NCI-H526 treated with DMSO at 0.1 percent for 48 hours (cell line): ENCODE data around the gene CKAP5.
"Not testable (repeated sequence)": the region's sequence is repeated elsewhere in the genome, so short reads cannot be mapped to it uniquely, and the experiment has no call there.

Experiments
- DNase-seq: peaks from one replicate; lab custom pipeline; 2025; lab: John Stamatoyannopoulos, UW

The CKAP5 gene

DNA sequence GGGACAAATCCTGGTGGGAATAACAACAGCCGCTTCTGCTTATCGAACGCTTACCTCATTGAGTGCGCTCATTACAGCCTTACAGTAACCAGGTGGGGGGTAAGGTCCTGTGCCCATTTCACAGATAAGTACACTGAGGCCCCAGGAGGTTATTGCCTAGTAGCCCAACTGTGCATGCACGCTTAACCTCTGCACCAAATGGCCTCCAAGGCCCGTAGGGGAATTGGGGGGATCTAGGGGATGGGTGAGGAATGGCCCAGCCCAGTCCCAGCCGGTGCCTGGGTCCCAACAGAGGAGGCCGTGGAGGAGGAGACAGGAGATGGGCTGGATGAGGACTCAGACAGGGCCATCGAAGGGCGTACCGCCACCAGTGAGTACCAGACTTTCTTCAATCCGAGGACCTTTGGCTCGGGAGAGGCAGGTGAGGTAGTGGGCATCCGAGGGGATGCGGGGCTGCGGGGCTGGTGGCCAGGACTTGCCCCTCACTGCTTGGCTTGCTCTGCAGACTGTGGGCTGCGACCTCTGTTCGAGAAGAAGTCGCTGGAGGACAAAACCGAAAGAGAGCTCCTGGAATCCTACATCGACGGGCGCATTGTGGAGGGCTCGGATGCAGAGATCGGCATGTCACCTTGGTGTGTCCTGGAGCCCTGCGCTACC lies 119.7 kb downstream of the CKAP5 start:
- no peak for DNase-seq

DNA sequence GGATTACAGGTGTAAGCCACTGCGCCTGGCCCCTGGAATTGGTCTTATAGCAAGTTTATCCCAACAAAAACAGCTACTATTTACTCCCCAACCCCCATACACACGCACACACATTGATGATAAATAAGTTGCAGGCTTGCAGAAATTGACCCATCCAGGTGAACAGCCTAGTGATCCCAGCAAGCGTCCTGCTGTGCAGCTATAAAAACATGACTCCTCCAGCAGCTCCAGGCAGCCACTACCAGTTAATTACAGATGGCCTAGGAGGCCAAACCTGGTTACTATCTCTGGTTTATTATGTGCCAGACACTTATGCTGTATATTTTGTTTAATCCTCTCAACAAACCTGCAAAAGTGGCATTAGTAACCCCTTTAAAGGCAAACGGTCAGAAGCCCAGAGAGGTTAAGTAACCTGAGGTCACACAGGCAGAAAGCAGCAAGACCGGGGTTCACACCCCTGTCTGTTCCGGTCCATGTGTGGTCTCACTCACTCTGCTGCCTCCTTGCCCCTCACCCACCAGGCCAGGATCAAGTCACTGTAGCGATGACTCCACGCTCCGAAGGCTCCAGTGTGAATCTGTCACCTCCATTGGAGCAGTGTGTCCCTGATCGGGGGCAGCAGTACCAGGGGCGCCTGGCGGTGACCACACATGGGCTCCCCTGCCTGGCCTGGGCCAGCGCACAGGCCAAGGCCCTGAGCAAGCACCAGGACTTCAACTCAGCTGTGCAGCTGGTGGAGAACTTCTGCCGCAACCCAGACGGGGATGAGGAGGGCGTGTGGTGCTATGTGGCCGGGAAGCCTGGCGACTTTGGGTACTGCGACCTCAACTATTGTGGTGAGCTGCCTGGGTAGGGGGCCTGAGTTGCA lies 120.5 kb downstream of the CKAP5 start:
- DNase-seq, result no peak

GRCh38 chr11:46724088-46724487 lies 122.0 kb downstream of the CKAP5 start:
- DNase-seq, result no peak

GRCh38 chr11:46723359-46723680 lies 122.8 kb downstream of the CKAP5 start:
- DNase-seq, result no peak

GRCh38 chr11:46722566-46723358 lies 123.3 kb downstream of the CKAP5 start:
- DNase-seq, result no peak

DNA sequence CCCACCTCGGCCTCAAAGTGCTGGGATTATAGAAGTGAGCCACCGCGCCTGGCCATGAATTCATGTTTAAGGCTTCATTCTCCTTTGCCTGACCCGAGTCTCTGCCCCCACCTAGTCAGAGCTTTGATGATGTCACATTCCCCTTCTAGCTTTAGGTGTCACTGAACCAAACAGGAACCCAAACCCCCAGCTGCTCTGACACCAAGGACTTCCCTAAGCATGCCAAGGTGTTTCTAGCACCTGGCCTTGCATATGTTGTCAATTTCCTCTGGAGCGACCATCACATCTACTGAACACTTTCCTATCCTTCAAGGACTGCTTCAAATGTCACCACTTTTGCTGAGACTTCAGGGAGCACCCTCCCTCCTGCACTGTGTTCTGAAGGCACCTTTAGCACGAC lies 124.8 kb downstream of the CKAP5 start:
- no peak for DNase-seq

GRCh38 chr11:46719543-46720218 lies 126.4 kb downstream of the CKAP5 start:
- no peak for DNase-seq

DNA sequence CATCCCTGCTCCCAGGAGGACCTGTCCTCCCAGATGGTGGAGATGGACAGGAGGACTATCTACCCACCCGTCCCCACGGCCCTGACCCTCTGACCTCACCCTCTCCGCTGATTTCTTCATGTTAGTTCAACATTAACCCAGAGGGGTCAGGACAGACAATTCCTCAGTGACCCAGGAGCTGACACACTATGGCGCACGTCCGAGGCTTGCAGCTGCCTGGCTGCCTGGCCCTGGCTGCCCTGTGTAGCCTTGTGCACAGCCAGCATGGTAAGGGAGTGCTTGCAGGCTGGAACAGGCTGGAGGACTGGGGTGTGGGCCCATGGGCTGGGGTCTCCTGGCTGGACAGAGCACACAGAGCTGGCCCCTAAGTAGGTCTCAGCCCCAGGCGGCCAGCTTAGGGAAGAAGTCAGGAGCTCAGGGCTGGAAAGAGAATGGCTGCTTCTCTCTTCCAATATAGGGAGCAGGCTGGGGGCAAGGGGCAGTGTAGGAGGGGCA lies 127.0 kb downstream of the CKAP5 start, which contains the start of gene F2:
Gene F2 (plus strand): TSS at position 166 of the 495 bp plus-strand sequence. CDS start 23 bp downstream, at position 189.
- no peak for DNase-seq

DNA sequence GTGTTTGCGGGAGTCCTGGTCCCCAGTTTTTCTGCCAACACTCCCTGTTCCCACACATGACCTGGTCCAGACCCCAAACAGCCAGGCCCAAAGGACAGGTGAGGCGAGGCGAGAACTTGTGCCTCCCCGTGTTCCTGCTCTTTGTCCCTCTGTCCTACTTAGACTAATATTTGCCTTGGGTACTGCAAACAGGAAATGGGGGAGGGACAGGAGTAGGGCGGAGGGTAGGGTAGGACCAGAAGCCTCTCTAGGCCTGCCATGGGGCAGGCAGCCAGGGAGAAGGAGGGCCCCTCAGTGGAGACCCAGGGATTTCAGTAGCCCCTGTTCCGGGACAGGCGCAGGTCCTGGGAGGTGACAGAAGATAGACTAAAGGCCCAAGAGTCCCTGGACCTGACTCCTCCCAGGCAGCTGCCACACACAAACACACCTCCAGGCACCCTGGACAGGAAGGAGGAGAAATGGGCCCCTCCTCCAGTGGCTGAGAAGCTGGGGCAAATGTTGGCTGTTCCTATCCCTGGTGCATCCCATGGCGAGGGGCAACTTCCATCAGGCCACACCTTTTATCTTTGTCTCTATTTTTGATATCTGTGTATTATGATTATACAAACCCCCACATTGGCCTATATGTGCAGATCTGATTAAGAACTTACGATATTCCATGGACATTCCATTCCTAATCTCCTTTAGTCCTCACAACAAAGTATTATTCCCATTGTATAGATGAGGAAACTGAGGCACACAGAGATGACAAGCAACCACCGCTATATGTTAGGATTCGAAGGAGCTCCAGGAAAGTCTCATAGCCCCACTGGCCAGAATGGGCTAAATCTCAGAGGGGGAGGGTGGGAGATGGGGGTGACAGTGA lies 127.7 kb downstream of the CKAP5 start:
- no peak for DNase-seq

DNA sequence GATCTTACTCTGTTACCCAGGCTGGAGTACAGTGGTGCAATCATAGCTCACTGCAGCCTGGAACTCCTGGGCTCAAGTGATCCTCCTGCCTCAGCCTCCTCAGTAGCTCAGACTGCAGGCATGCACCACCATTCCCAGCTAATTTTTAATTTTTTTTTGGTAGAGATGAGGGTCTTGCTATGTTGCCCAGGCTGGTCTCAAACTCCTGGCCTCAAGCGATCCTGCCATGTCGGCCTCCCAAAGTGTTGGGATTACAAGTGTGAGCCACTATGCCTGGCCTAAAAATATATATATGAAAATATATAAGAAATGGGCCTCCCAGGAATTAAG lies 128.3 kb downstream of the CKAP5 start:
- DNase-seq, result not testable (repeated sequence)

- DNase-seq, result no peak
These were observed 133.1 kb downstream of the CKAP5 start for GRCh38 chr11:46712874-46713576.

DNA sequence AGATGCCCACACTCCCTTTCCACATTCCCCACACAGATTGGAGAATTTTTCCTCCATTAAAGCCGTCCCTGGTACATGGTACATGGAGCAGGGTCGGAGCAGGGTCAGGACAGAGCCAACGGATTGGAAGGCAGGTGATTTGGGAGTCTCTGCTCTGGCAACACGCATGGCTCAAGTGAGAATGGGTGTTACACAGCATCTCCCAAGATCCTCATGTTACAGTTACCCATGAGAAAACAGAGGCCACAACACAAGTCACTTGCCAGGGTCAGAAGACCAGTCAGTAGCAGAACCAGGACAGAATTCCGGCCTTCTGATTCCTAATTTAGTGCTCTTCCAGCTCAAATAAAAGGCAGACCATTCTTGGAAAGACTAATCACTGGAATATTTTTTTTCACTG lies 134.8 kb downstream of the CKAP5 start:
- no peak for DNase-seq

- DNase-seq, result no peak
These were observed 135.2 kb downstream of the CKAP5 start for GRCh38 chr11:46710821-46711269.

DNA sequence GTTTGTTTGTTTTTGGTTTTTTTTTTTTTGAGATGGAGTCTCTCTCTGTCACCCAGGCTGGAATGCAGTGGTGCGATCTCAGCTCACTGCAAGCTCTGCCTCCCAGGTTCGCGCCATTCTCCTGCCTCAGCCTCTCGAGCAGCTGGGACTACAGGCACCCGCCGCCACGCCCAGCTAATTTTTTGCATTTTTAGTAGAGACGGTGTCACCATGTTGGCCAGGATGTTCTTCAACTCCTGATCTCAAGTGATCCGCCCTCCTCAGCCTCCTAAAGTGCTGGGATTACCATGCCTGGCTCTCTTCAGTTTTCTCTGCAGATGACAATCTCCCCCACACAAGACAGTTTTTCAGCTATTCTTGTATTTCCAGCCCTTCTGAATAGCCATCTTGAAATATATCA lies 136.7 kb downstream of the CKAP5 start:
- not testable (repeated sequence) for DNase-seq

DNA sequence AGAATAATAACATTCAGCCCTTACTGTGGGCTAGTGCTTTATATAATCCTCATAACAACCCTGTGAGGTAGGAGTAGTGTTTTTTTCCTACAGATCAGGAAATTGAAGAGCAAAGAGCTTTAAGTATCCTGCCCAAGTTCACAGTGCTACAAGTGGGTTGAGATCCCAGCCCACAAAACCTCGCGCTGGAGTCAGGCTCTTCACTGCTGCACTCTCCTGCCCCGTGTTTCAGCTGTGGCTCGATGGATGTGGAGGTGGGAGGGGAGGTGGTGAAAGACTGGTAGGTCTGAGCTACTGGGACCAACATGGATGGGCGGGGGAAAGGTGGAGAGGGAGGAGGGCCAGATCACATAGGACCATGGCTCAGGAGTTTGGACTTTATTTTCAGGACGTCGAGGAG lies 139.2 kb downstream of the CKAP5 start:
- no peak for DNase-seq

DNA sequence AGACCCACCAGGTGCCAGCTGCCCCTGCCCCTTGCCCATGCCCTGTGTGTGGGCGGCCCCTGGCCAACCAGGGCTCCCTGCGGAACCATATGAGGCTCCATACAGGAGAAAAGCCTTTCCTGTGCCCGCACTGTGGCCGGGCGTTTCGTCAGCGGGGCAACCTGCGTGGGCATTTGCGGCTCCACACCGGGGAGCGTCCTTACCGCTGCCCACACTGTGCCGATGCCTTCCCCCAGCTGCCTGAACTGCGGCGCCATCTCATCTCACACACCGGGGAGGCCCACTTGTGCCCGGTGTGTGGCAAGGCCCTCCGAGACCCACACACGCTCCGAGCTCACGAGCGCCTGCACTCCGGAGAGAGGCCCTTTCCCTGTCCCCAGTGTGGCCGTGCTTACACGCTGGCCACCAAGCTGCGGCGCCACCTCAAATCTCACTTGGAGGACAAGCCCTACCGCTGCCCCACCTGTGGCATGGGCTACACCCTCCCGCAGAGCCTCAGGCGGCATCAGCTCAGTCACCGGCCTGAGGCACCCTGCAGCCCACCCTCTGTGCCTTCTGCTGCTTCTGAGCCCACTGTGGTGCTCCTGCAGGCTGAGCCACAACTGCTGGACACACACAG lies 140.9 kb downstream of the CKAP5 start:
- no peak for DNase-seq

DNA sequence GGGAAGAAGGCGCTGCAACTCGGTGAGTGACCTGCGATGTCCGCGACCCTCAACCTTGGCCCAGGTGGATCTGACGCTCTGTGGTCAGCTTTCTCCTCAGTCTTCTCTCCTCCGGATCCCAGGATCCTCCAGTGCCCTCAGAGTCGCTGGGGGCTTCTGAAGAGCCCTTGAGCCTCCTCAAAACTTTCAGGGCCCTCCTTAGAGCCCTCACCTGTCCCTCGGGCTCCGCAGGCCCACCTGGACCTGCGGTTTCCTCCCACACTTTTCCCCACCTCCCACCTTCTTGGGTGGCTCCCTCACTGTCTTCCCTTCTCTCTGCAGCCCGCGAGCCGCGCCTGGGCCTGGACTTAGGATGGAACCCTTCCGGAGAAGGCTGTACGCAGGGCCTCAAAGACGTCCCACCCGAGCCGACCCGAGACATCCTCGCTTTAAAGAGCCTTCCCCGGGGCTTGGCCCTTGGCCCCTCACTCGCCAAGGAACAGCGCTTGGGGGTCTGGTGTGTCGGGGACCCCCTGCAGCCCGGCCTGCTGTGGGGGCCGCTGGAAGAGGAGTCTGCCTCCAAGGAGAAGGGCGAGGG lies 144.9 kb downstream of the CKAP5 start:
- DNase-seq, result no peak

- DNase-seq, result peak; percentile 99
These were observed 145.6 kb downstream of the CKAP5 start, which contains the start of the genes ARHGAP1 and ZNF408 for GRCh38 chr11:46700241-46701077. Gene ARHGAP1, minus strand, starts transcription at chr11:46700619. Its CDS starts 4,512 bp downstream, at chr11:46696107. Gene ZNF408, plus strand, starts transcription at chr11:46701031. Its CDS starts 17 bp downstream, at chr11:46701048.
